Testis (tissue), 2 donors: ENCODE results near the gene NCR3LG1.

Experiments
- CTCF ChIP-seq, 3 experiments: fragments of 450-650 bp in 2 of 3; fragments of 200-600 bp in 1 of 3; sonication (generic) in 1 of 3; IDR thresholded peaks; one replicate each; pipeline ENCODE4 v1.5.1; 2016 to 2019; ENCODE audit warnings: antibody characterized with exemption in 3 of 3, mild to moderate bottlenecking in 2 of 3, moderate library complexity in 1 of 3
- POLR2A ChIP-seq: fragments of 450-650 bp; IDR thresholded peaks from one replicate; pipeline ENCODE4 v1.6.1; 2017; ENCODE audit warnings: antibody characterized with exemption, mild to moderate bottlenecking, moderate library complexity

GRCh38 chr11:17408641-17409040, 57.0 kb downstream of the NCR3LG1 start:
- no peak for TF ChIP-seq POLR2A
- TF ChIP-seq CTCF (IDR thresholded peaks at IDR 0.05): no peak
